Measurements from ENCODE around the gene PA2G4.
A peak's percentile ranks its signal among the peaks of the same experiment; 100 is the strongest.

PA2G4 gene

DNA sequence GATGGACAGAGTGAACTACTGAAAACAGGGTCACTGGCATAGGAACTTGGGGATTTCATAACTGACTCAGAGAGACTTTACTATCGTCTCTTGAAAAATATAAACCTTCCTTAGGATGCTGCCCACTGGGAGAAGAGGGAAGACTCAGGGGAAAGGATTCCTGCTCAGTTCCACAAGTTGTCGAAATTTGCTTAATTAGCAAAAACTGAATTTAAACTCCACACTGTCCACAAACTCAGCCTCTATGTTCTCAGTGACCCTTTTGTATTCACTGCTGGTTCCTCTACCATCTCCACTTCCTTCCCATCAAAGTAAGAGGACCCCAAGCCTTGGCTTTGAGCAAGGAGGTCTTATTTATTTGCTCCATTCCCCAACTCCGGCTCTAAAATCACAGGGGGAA is 40.9 kb downstream of the PA2G4 start:
- H3K4me3 ChIP-seq (ENCODE audit: low read length), result no peak overlapping the region
- TF ChIP-seq, protein P1, sequence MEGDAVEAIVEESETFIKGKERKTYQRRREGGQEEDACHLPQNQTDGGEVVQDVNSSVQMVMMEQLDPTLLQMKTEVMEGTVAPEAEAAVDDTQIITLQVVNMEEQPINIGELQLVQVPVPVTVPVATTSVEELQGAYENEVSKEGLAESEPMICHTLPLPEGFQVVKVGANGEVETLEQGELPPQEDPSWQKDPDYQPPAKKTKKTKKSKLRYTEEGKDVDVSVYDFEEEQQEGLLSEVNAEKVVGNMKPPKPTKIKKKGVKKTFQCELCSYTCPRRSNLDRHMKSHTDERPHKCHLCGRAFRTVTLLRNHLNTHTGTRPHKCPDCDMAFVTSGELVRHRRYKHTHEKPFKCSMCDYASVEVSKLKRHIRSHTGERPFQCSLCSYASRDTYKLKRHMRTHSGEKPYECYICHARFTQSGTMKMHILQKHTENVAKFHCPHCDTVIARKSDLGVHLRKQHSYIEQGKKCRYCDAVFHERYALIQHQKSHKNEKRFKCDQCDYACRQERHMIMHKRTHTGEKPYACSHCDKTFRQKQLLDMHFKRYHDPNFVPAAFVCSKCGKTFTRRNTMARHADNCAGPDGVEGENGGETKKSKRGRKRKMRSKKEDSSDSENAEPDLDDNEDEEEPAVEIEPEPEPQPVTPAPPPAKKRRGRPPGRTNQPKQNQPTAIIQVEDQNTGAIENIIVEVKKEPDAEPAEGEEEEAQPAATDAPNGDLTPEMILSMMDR (IDR thresholded peaks at IDR 0.05; ENCODE audit: insufficient read depth, low read depth, low read length, missing control alignments), result no peak

DNA sequence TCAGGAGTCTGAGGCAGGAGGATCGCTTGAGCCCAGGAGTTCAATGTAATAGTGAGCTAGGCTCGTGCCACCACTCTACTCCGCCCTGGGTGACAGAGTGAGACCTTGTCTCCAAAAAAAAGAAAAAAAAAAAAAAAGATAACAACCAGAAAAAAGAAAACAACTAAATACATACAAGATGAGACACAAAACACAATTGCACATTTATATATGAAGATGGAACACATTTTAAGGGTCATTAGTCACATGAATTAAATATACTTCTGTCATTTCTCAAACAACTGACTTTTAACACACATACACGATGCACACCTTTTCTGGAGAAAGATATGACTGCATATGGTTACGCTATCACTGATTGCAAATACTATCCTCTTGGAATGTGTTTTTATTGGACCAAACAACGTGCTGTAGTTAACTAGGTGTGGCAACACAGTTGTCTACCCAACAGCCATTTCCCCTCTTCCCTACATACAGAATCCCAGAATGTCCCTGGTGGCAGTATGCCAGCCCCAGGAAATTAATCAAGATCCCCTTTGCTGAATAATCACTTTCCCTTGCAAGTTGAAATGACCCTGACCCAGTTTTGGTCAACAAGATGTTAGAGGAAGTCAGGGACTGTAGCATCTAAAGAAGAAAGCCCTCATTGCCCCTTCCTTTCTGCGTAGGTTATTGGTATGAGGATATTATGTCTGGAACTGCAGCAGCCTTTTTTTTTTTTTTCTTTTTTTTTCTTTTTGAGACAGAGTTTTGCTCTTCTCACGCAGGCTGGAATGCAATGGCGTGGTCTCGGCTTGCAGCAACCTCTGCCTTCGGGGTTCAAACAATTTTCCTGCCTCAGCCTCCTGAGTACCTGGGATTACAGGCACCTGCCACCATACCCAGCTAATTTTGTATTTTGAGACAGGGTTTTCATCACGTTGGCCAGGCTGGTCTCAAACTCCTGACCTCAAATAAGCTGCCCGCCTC is 42.4 kb downstream of the PA2G4 start:
- TF ChIP-seq, protein P1 (IDR thresholded peaks at IDR 0.05; ENCODE audit: insufficient read depth, low read depth, low read length, missing control alignments), result no peak
- DNase-seq (ENCODE audit: low read depth), result no peak

More for the DNA sequence above, 40.9 kb downstream of the PA2G4 start:
- no peak for DNase-seq (ENCODE audit: low read depth)

DNA sequence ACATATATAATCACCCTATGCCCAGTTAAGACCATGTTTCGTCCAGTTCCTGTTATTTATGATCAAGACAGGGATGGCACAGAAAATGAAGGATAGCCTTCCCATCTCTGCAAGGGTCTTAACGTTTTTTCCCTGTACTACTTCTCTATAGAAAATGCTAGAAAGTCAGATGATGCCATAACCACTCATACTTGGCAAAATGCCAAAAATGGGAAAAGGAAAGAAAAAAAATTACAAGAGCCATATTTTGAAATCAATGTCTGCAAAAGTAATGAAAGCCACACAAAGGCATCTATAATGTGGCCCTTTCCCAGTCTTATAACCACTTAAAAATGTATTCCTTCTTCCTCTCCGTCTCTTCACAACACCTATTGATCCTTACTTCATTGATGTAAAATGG is 46.2 kb downstream of the PA2G4 start:
- no peak overlapping the region for H3K4me3 ChIP-seq (ENCODE audit: low read length)
- DNase-seq (ENCODE audit: low read depth), result peak; percentile 54
- TF ChIP-seq, protein P1 (IDR thresholded peaks at IDR 0.05; ENCODE audit: insufficient read depth, low read depth, low read length, missing control alignments), result no peak

More for the DNA sequence above, 42.4 kb downstream of the PA2G4 start:
- H3K4me3 ChIP-seq (ENCODE audit: low read length), result no peak overlapping the region

DNA sequence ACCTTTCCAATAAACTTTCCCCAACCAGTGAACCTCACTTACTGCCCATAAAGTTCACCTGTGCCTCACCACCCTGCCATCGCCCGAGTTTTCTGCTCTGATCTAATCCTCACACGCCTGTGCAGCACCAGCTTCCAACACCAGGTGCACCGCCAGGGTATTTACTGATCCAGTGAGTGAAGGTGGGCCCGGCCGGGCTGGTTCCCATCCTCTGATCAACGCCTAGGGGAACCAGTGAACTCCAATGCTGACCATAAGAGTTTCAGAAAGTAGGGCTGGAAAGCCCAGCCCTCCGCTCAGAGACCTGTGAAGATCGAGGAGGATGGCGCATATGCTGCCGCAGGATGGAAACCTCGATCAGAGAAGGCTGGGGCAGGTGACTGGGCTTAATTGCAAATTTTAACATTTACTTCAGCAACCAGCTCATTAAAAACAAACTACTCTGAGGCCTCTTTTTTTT is 47.3 kb downstream of the PA2G4 start:
- TF ChIP-seq, protein P1 (IDR thresholded peaks at IDR 0.05; ENCODE audit: insufficient read depth, low read depth, low read length, missing control alignments), result peak; percentile 79
- DNase-seq (ENCODE audit: low read depth), result peak; percentile 66
- peak overlapping the region; percentile 82 for H3K4me3 ChIP-seq (ENCODE audit: low read length)

DNA sequence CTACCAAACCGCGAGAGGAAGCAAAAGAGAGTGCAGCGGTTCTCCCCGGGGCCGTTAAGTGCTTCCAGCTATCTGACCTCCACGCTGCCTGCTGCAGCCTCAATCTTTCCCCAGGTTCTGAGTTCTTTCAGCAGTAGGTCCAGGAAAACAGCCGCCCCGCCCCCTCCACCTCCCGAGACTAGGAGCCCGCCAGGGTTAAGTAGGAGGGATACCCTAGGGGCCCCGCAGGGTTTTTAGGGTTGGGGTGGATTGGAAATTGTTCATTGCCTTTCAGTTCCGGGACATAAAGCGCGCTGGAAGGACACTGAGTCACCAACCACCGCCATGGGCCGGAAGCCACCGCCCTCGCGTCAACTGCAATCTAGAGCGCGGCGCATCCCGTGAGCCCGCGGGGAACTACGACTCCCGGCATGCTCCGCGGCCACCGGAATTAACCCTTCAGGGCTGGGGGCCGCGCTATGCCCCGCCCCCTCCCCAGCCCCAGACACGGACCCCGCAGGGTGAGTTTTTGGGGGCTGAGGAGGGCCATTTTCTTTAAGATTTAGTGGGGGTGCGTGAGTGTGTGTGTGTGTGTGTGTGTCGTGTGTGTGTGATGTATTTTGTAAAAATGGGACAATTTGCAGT is 47.9 kb downstream of the PA2G4 start, which contains the start of gene MYL6B:
Gene MYL6B, plus strand, starts transcription at position 456 of the 624 bp plus-strand sequence. CDS start 1,332 bp downstream, outside the sequence.
- DNase-seq (ENCODE audit: low read depth), result peak; percentile 94
- TF ChIP-seq, protein P1 (IDR thresholded peaks at IDR 0.05; ENCODE audit: insufficient read depth, low read depth, low read length, missing control alignments), result no peak
- peak within 1 kb of the TSS; percentile 82 for H3K4me3 ChIP-seq (ENCODE audit: low read length)

DNA sequence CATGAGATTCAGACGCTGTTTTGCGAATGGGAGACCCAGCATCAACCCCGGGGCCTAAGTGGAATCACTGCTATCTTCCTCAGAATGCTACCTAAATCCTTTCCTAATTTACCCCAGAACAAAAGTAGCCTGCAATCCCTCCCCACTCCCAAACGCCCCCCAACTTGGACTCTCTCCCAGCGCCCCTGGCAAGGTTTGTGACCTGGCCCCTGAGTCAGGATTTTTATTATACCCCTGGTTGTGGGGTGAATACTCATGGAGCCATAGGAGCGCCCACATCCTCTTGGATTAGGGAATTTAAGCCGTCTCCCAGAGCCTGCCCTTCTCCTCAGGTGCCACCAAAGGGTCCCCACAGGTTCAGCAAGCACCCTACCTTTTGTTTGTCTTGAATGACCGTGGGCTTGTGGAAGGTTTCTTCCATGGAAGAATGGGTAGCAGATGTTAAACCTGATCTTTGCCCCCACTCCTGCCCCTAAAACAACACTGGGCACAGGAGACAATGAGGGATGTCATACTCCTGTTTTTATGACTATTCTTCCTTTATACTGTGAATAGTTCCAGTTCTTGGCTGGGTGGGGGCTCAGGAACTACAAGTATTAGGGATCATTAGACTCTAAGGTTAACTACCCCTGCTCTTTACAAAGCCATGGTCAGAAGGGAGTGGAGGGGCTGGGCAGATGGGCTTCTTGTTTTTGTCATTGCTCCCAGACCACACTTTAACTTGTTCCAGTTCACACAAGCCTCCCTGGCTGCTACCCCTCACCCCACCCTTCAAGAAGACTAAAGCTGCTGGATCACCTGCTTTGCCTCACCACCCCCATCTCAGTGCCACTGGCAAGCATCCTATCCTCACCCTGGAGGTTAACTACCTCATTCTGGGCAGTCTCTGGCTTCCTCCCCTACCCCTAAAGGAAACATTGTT is 48.7 kb downstream of the PA2G4 start:
- no peak for DNase-seq (ENCODE audit: low read depth)
- peak overlapping the region; percentile 82 for H3K4me3 ChIP-seq (ENCODE audit: low read length)
- TF ChIP-seq, protein P1 (IDR thresholded peaks at IDR 0.05; ENCODE audit: insufficient read depth, low read depth, low read length, missing control alignments), result no peak

All from epithelial cell of esophagus (primary cell).